GM21367 (cell line): ENCODE results near the gene PRKCE.

Source experiments
- ATAC-seq: cut with Tn5 transposase; IDR thresholded peaks from one replicate; pipeline ENCODE4 v1.9.1; 2021; ENCODE audit not compliant: unreplicated experiment

PRKCE gene

DNA sequence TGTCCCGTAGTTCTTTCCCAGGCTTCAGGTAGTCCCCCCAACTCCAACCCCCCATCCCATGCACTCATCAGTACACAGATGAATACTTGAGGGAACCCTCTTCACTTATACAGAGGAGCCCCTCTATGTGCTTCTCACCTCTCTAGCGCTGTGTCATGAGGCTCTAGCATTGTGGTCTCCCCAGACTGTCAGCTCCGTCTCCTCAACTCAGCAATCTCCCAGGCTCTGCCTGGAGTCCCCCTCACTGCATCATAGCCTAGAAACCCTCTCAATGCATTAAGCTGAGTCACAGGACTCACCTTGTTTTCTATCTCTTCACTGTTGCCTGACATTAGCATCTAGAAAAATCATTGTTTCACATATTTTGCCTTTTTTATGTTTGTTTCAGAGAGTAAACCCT lies 20.2 kb upstream of the PRKCE start:
- no peak for ATAC-seq

DNA sequence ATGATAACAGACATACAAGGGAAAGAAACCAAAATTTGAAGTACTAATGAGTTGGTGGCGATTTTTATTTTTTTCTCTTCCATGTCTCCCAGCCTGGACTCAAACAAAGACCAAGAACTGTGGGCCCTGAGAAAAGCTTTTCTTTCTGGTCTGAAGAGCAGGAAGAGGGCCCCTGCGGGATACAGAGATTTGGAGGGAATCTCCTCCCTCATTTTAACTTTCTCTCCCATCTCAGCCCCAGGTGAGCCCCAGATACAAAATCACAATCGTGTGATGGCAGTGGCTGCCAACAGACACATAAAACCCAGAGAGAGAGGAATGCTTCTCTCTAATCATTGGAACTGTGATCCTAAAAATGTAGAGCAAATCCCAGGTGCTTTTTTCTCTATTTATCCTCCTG lies 19.5 kb upstream of the PRKCE start:
- ATAC-seq, result no peak

DNA sequence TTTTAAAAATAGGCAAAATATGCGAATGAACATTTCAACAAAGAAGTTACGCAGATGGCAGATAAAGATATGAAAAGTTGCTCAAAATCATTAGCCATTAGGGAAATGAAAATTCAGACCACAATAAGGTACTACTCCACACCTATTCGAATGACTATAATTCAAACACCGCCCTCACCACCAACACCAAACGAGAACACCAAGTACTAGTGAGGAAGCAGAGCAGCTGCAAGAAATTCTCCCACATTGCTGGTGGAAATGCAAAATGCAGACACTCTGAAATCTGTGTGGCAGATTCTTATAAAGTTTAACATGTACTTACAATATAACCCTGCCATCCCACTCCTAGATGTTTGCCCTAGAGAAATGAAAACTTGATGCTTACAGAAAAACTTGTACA lies 17.3 kb upstream of the PRKCE start:
- ATAC-seq, result no peak

DNA sequence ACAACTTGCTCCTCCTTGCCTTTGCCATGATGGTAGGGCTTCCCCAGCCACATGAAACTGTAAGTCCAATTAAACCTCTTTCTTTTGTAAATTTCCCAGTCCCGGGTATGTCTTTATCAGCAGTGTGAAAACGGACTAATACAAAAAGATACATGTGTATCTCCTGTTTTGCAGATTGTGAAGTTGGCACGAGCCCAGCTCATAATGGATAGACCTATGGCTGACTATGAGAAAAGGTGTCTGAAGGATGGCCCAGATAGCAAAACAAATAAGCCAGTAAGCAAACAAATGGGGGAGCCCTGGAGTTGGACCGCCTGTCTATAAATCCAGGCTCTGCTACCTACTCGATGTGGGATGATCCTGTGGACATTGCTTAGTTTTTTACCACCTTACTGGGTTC lies 15.5 kb upstream of the PRKCE start:
- no peak for ATAC-seq

DNA sequence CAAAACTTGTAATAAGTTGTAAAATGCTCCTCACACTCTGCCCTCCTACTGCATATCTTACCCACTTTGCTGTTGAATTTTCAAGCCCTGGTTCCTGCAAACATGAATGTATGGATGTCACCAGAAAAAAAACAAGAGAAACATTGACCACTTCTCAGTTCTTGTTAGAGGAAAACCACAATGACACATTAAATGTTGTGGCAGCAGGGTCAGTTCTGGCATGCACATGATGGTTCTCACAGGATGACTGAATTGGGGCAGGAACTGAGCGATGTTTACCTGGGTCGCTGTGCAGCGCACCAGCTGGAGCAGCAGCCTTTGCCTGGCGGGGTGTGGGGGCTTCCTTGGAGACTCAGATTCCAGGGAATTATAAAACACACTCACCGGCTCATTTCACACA lies 14.0 kb upstream of the PRKCE start:
- ATAC-seq, result no peak

DNA sequence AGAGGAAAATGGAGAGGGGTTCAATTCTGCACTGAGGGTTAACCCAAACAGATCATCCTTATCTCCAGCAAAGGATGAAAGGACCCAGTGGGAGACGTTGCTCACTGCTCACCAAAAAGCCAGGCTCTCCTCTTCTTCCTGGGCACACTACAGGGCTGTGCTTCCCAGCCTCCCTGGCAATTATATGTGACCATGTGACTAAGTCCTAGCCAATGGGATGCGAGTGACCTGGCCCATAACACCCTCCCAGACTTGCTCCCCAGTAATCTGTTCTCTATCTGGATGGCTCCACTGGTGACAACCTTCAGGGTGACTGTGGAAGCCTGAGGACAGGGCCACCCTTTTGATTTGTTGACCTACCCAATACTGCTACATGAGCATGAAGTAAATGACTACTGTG lies 10.9 kb upstream of the PRKCE start:
- ATAC-seq, result no peak

DNA sequence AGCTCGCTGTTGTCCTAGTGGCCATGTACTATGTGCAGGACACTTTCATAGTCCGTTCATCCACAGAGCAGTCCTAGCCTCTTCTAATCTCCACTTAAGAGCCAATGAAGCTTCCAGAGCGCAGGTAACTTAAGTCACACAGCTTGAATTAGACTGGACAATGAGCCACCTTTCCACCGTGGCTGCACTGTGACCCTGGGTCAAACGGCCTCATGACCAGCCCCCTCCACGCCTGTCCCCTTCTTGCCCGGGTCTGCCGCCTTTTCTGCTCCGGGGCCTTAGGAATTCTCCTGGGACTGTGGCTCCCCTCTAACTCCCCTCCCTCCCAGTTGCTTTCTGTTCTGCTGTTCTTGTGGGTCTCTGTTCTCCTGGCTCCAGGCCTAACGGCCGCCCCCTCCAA lies 8.4 kb upstream of the PRKCE start:
- no peak for ATAC-seq

DNA sequence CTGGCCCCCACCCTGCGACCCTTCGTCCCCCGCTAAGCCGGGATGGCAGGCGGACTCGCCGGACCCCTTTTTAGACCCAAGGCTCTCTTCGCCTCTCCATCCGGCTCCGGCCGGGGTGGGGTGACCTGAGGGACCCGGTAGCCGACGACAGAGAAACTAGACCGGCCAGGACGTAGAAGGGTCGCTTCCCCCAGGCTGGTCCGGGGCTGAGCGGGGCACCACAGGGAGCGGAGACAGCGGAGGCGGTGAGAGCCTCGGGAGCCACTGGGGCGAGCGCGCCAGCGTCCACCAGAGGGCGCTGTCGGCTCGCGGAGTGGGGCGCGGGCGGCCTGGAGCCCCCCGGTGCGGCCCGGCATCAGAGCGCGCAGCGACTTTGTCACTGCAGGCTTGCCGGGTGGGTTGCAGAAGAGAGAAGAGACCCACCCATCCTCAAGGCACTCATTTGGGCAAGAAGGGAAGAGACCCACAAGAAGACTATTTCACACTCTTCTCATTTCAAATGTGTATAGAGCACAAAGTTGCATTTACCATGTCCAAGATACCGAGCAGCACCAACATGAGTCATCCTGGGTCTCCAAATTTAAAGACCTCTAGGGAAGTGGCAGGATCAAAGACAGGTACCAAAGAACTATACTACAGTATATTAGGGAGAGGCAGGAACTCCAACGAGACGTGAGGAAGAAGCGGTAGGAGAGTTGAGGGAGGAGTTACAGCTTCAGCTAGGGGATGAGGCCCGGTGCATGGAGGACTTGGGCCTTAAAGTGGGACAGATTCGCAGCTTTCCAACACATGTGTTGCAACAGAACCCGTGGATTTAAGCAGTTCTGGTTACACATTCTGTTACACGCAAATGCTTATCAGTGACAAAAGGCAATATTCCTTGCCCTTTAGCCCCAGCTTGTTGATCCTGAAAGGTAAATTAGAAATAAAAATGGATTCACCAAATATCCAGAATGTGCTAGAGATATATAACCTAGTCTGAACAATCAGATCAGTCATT lies 7.6 kb upstream of the PRKCE start:
- ATAC-seq, result peak; percentile 66

DNA sequence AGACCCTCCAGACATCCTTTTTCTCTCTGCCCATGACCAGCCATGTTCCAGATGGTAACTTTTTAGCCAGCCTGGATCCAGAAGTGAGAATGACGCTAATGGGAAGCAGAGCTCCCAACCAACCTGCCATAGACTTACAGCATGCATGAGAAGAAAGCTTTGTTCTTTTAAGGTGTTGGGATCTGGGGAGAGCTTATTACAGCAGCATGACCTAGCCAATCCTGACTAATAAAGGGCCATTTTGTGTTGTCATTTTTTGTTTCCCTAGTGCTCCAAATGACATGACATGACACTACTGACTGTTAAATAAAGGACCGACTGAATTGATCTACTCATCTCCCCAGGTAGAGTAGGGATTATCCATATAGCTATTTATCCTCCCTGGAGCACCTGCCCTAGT lies 5.2 kb upstream of the PRKCE start:
- no peak for ATAC-seq

DNA sequence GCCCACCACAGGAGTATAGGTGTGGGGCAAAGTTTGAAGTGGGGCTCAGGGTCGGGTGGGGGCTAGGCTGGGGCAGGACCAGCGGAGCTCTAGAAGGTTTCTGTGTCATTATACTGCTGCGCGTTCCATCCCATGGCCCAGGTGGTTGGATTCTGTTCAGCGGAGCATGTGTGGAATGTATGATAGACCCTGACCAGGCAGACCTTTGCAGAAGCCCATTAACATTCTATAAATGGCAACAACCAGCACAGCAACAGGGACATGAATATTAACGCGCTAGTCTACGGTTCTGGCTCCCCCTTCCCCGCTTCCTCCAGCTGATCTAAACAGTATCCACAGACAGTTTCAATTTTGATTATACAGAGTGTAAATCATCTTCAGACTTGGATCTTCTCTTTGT lies 4.1 kb upstream of the PRKCE start:
- no peak for ATAC-seq

DNA sequence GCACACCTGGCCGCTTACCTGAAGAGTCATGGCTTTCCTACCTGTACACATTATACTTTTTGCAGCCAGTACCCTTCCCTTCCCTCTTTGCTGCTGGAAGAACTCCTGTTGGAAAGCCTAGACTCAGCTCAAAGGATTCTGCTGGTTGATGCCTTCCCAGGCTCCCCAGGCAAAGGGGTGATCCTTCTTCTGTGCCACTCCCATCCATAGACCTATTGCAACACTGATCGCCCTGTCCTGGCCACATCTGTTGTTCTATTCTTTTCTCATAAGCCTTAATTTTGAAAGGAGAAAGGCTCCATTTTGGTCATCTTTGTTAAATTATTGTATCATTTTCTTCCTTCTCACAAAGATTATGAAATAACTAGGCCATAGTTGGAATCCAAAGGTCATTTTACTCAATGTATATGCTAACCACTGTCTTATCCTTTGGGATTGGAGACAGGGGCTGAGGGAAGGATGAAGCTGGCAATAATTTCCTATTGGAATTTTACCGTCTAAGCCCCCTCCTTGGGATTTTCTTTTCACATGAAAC lies 3.4 kb upstream of the PRKCE start:
- ATAC-seq, result no peak

DNA sequence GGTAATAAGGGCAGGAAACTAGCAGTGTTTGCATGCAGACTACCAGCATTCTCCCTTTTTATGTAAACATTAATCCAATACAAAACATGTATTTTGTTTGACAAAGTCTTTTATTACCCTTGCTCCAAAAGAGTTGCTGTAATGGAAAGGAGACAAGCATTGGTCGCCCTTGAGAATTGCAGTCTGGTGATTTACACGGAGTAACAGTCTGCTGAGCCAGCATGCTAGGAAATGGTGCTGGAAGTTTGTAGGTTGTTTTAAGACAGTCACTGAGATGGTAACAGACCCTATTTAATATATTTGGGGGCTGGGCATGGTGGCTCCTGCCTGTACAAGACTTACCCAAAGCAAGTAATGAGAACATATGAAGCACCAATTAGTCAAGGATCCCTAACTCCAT lies 2.8 kb upstream of the PRKCE start:
- ATAC-seq, result no peak

DNA sequence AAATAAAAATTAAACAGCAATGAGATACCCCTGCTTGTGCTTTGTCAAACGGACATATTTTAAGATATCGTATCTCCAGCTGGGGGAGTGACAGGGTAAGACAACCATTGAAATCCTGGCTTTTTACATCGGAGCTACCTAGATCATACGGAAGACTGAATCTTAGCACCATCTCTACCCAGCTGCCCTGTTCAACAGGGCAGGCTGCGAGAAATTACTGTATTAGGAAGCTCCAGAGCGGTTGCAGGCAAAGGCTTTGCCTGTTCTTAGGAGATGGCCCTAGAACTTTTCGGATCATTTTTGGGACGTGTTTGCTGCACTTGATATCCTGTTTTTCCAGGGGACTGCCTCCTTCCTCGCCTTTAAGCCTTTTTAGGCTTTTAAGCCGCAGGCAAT lies 2.0 kb upstream of the PRKCE start:
- no peak for ATAC-seq

DNA sequence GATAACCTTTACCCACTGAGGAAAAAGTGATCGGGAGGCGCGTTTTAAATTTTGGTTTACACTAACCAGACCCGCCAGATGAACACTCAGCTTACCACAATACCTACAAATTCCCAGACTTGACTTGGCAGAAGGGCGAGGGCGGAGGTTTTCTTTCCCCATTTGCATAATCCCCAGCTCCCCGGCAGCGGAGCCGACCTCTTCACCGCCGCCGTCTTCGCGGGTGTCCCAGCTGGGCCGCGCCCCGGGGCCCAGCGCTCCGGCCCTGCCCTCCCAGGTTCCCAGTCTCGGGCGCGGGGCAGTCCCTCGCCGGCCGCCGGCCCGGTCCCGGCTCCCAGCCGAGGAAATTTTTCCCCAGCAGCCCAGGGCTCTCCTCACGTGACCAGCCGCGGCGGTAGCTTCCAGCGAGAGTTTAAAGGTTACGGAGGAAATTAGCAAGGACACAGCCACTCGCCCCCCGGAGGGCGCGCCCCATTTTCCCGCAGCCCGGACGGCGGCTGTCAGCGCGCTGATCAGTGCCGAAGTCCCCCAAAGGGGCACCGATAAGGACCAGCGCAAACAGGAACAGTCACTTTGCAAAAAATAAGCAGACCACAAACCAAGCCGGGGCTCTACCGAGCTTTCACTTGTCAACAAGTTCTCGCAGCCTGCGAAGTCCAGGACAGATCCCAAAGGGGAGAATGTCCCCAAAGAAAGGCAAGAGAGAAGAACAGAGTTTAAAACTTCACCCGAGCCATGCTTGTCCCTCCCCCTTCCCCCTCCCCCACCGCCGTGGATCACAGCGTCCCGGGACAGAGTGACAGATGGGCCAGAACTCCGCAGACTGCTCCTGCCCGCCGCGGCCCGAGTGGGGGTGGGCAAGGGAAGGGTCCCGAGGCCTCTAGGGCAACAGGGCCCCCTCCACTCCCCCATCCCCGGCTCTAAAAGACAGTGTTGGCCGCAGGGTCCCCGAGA lies 1.3 kb upstream of the PRKCE start:
- peak; percentile 24 for ATAC-seq

DNA sequence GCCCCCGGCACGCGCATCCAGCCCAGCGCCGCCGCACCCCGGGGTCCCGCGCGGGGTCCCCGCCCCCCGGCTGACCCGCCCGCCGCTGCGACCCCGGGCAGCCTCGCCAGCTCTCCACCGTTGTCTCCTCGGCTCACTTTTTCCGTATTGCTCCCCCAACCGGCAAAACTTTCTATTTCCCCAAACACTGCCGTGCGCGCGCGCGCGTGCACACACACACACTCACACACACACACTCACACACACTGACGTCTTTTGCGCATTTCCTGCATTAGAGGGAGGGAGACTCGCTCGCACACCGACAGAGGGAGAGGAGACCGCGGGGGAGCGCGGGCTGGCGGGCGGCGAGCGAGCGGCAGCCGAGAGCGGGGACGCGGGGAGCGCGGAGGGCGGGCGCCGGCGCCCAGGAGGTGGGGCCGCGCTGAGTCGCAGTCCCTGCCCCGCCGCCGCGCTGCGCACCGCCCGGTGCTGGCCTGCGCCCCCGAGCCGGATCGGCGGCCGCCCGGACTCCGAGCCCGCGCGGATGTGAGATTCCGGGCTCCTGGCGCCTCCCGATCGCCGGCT lies 542 bp upstream of the PRKCE start:
- peak; percentile 52 for ATAC-seq

DNA sequence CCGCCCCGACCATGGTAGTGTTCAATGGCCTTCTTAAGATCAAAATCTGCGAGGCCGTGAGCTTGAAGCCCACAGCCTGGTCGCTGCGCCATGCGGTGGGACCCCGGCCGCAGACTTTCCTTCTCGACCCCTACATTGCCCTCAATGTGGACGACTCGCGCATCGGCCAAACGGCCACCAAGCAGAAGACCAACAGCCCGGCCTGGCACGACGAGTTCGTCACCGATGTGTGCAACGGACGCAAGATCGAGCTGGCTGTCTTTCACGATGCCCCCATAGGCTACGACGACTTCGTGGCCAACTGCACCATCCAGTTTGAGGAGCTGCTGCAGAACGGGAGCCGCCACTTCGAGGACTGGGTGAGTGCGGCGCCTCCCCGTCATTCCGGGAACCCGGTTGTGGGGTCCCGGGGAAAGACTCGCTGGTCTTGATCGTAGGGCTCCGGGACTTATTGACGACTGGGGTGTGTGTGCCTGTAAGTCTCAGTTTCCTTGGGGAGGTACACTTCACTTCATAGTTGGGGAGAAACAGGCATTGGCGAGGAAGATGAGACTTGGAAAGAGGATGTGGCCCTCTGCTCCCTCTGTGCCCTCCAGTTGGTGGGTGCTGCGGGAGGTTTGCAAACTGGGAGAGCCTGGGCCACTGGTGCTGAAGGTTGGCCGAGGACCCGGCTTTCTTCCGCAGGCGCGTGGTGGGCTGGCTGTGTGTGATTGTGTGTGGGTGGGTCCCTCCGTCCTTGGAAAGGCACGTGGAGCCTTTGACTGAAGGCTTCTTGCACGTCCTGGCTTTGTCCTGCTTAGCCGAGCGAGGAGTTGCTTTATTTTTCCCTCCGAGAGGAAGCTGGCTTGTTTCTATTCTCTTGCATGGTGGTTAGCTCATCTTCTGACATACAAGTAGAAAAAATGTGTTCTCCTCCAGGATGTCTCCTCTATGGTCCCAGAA lies 886 bp downstream of the PRKCE start:
- ATAC-seq, result no peak

DNA sequence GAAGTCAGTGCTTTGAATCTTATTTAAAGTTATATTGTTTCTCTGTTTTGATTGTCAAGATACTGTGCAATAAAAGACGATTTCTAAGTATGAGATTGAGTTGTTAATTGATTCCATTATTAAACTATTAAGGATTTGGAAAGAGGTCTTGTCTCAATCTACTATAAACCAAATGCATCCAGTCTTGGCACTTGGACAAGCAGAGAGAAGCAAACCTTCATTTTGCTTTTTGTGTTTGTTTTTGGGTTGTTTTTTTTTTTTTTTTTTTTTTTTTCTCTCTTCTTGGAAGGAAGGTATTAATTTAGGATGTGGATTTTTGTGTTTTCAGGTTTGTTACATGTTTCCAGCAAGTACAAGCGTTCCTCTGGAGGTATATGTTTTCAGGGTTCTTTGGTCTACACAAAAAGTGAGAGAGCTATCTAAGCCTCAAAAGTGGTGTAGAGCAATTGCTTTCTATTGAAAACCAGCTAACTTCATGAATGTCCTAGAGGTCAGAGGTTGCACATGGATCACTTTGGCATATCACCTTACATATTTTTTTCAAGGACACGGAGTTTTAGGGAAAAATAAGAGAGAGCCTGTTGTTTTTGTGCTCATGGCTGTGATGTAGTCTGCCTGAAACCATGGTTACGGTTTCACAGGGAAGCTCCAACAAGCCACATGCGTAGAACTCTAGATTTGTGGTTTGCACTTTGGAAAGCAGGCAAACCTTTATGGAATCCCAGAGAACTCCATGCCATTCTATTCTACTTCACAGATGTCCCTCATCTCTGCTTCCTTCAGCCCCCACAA lies 1.8 kb downstream of the PRKCE start:
- no peak for ATAC-seq

DNA sequence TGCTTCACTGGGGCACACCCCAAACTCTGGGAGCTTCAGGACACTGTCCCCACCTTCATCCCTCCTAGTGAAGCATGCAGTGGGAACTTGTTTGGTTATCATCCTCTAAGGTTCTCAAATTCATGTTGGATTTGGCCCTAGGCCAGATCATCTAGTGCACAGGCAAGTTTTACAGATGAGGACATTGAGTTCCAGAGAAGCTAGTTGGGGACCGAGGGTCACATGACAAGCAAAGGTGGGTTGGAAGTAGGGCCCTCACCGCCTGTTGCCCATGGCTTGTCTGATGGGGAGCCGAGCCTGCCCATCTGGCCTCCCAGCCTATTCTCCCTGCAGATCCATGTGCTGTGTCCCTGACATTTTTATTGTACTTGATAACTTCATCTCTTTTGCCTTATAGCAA lies 2.8 kb downstream of the PRKCE start:
- ATAC-seq, result no peak

DNA sequence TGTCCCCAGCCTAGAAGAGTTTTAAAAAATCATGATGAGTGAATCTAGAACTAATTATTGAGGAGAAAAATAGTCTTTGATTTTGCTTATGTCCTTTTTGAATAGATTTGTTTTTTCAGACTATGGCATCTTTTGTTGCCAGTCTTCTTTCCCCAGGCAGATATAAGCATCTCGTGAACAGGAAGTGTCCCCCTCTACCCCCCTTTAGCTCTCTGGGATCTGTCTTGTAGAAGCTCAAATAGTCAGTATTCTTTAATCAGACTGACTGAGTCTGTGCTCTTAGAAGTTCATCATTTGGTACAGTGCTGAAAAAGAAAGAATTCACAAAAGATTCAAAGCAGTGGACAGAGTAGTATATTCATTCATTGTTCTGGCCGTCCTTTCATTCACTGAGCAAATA lies 10.4 kb downstream of the PRKCE start:
- ATAC-seq, result no peak
